Muscle layer of duodenum (tissue), 2 donors: ENCODE data around the gene ZNF554.
A peak's percentile ranks its signal among the peaks of the same experiment; 100 is the strongest.
"Not testable (repeated sequence)": the region's sequence is repeated elsewhere in the genome, so short reads cannot be mapped to it uniquely, and the experiment has no call there.

Experiments used
- H3K27ac ChIP-seq: one replicate; pipeline ENCODE4 v1.7.0; 2013; ENCODE audit warnings: mild to moderate bottlenecking, low read length
- H3K27me3 ChIP-seq: one replicate; pipeline ENCODE4 v1.7.0; 2013; ENCODE audit warnings: low read depth, mild to moderate bottlenecking, control low read depth, low read length
- H3K36me3 ChIP-seq, 2 donors: one replicate each; pipeline ENCODE4 v1.7.0; 2013; ENCODE audit warnings: low read length in 2 of 2, control low read depth in 1 of 2, mild to moderate bottlenecking in 1 of 2; ENCODE audit not compliant: insufficient read depth in 2 of 2, control insufficient read depth in 1 of 2
- H3K4me1 ChIP-seq, 2 donors: one replicate each; pipeline ENCODE4 v1.7.0; 2013; ENCODE audit warnings: low read length in 2 of 2, mild to moderate bottlenecking in 2 of 2, control low read depth in 1 of 2, moderate library complexity in 1 of 2; ENCODE audit not compliant: insufficient read depth in 2 of 2, control insufficient read depth in 1 of 2
- H3K4me3 ChIP-seq, 2 donors: one replicate each; pipeline ENCODE4 v1.7.0; 2013; ENCODE audit warnings: low read length in 2 of 2, low read depth in 1 of 2, mild to moderate bottlenecking in 1 of 2
- H3K9me3 ChIP-seq, 2 donors: one replicate each; pipeline ENCODE4 v1.7.0; 2013; ENCODE audit warnings: low read length in 2 of 2, control low read depth in 1 of 2, mild to moderate bottlenecking in 1 of 2; ENCODE audit not compliant: control insufficient read depth in 1 of 2
- donor health status: healthy.

ZNF554 gene

DNA sequence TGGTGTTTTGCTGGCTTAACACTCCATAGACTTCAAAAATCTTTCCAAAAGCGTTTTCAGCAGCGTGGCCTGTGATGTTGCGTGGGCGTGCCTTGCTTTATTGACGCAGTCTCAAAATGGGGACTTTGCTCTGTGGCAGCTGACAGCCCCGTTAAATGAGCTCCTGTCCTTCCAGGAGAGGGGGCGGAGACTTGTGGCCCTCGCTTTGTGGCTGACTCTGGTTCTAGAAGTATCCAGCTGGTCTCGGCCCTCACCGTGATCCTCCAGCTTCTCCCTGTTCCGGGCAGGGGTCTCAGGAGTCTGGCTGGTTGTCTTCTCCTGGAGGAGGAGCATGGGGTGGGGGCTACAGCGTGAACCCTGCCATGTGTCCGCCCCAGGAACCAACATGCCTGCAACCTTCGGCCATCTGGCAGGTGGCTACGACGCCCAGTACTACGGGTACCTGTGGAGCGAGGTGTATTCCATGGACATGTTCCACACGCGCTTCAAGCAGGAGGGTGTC, 8.4 kb upstream of the ZNF554 start:
- Histone ChIP-seq H3K4me3 (no peak overlapping the region), H3K36me3 (peaks cover 0 to 72% of the 10 kb centered on the region in 2 donors), H3K4me1 (no peaks in the 10 kb centered on the region), H3K27me3 (no peaks in the 10 kb centered on the region), H3K27ac (no peak overlapping the region), H3K9me3 (no peaks in the 10 kb centered on the region)

DNA sequence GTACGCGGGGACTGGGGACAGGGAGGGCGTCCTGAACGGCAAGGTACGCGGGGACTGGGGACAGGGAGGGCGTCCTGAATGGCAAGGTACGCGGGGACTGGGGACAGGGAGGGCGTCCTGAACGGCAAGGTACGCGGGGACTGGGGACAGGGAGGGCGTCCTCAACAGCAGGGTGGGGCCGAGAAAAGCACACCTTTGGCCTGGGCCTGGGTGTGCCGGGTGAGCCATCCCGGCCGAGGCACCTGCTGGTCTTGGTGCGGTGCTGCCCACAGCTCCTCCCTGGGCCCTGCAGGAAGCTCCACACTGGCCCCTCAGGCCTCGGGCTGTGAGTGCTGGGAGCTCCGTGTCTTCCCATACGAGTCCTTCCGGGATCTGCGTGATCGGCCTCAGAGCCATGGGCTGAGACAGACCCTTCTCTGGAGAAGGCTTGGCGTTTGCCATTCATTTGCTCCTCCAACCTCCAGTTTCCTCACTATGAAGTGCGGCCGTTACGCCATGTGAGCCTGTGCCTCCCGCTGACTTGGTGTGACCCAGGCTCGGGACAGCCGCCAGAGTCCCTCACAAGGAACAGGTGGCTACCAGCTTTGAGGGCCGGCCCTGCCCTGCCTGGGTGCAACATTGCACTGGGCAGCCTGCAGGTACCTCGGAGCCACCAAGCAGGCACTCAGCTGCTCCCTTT, 7.8 kb upstream of the ZNF554 start:
- H3K27me3 ChIP-seq = no peaks in the 10 kb centered on the region
- H3K27ac ChIP-seq = no peak overlapping the region
- H3K9me3 ChIP-seq = no peaks in the 10 kb centered on the region
- peaks cover 0 to 66% of the 10 kb centered on the region in 2 donors for H3K36me3 ChIP-seq
- no peak overlapping the region for H3K4me3 ChIP-seq
- no peaks in the 10 kb centered on the region for H3K4me1 ChIP-seq

DNA sequence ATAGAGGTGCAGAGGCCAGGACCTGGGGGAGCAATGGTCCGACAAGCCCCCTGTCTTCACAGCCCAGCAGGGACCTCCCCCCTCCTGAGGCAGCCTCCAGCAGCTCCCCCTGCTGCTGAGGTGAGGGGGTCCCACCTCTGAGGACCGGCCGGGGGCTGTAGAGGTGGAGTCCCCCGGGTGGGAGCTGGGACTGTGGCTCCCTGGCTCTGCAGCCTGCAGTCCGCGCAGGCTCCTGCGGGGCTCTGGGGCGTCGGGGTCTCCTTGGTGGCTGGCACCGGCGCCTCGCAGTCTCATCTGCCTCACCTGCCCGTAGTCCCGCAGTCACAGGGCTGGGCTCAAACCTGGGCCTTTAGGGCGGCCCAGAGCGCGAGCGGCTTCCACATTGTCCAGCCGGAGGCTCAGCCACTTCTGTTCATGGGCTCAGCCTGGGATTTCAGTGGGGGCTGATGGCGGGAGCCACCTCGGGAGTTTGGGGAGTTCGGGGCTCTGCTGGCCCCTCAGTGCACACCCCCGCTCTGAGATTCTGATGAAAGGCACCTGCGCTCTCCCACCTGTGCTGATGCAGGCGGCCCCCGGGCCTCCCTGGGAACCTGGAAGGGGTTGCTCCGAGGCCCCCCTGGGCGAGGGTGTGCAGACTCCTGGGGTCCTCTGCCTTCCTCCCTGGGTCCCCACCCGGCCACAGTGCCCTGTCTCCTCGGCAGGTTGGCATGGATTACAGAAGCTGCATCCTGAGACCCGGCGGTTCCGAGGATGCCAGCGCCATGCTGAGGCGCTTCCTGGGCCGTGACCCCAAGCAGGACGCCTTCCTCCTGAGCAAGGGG, 7.0 kb upstream of the ZNF554 start:
- Histone ChIP-seq H3K27ac (no peak overlapping the region), H3K36me3 (peaks cover 0 to 58% of the 10 kb centered on the region in 2 donors), H3K4me1 (no peaks in the 10 kb centered on the region)

DNA sequence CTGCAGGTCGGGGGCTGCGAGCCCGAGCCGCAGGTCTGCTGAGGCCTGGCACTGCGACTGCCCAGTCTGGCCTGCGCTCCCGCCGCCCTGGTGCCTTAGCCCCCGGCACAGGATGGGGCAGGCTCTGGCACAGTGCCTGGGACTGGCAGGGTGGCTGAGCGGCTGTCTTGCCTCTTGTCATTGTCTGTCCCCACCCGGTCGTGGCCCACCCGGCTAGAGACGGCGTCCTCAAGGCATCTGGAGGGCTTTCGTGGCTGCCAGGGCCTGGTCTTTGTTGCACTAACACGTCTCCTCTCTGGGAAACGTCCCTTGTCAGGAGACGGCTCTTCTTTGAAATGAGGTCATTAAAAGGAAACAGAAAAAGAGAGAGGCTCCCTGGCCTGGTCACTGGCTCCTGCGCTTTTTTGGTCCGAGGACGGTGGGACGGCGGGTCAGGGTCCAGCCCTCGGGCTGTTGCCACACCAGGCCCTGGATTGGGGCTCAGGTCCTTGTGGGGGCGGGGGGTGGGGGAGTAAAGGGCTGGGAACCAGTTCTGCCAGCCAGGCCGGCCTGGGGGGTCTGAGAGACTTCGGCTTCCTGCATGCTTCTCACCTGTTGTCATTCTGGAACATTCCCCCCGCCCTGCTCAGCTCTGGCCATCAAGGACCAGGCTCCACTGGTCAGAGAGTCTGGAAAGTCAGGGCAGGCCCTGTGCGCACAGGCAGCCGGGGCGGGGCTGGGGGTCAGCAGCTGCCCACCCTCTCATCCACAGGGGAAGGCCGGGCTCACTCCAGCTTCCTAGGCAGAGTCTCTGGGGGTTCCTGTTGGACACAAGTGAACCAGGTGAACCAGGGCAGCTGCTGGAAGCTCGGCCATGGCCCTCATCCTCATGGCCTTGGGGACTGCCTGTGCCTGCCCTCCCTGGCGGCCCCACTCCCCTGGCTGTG, 6.2 kb upstream of the ZNF554 start:
- Histone ChIP-seq H3K36me3 (peaks cover 0 to 51% of the 10 kb centered on the region in 2 donors), H3K27ac (no peak overlapping the region), H3K4me3 (no peak overlapping the region), H3K9me3 (no peaks in the 10 kb centered on the region), H3K27me3 (no peaks in the 10 kb centered on the region), H3K4me1 (no peaks in the 10 kb centered on the region)

More for the DNA sequence above, 7.0 kb upstream of the ZNF554 start:
- H3K9me3 ChIP-seq = no peaks in the 10 kb centered on the region
- no peak overlapping the region for H3K4me3 ChIP-seq
- no peaks in the 10 kb centered on the region for H3K27me3 ChIP-seq

DNA sequence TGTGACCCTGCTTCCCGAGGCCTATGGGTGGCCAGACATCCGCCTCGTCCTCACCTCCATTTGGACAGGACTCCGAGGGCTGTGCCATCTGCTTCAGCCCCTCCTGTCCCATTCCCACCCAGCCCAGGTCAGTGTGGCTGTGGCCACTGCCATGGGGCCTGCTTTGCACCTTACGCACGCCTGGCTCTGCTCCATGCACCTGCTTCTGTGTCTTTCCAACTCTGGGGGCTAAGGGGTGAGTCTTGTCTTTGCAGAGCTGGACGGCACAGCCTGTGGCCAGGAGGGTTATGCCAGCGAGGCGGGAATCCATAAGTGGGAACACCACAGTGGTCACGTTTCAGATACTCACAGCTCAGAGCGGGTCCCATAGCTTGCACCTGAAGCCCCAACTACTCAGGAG, 5.2 kb upstream of the ZNF554 start:
- no peaks in the 10 kb centered on the region for H3K27me3 ChIP-seq
- H3K4me3 ChIP-seq = no peak overlapping the region
- no peak overlapping the region for H3K27ac ChIP-seq
- no peaks in the 10 kb centered on the region for H3K9me3 ChIP-seq
- H3K36me3 ChIP-seq = peaks cover 0 to 41% of the 10 kb centered on the region in 2 donors
- no peaks in the 10 kb centered on the region for H3K4me1 ChIP-seq

DNA sequence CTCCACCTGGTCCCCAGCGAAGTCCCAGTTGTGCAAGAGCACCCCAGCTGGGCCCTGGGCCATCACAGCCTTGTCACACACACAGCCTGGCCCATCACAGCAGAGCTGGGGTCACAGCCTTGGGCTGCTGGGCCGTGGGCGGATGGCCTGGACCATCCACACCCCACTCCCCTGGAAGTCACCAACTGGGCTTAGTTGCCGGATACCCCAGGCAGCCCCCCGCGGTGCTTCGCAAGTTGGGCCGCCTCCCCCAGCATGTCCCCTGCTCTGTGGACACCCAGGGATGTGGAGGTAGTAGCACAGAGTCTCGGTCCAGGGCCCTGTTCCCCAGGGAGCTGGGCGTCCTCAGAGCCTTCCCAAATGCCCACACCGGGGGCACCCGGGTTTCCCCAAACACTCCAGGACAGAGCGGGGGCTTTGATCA, 4.5 kb upstream of the ZNF554 start:
- H3K9me3 ChIP-seq = no peaks in the 10 kb centered on the region
- H3K27me3 ChIP-seq = no peaks in the 10 kb centered on the region
- peaks cover 0 to under 1% of the 10 kb centered on the region in 2 donors for H3K4me1 ChIP-seq
- H3K36me3 ChIP-seq = peaks cover 0 to 34% of the 10 kb centered on the region in 2 donors
- no peak overlapping the region for H3K4me3 ChIP-seq
- no peak overlapping the region for H3K27ac ChIP-seq

DNA sequence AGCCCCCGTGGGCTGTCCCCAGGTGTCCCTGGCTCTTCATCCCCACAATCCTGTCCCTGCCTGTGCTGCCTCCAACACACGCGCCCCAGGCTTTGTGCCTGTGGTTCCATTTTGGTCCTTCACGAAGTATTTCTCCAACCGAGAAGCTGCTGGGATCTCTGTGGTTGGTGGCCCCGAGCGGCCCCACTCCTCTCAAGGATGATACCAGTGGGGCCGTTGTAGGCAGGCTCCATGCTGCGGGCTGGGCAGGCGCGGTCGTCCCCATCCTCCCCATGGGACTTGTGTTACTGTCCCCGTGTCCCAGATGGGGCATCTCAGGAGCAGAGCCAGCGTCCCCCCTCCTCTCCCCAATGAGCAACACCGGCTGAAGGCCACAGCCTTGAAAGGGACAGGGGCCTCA, 3.7 kb upstream of the ZNF554 start:
- Histone ChIP-seq H3K9me3 (no peaks in the 10 kb centered on the region), H3K36me3 (peaks cover 0 to 26% of the 10 kb centered on the region in 2 donors), H3K4me1 (peaks cover 0 to 6% of the 10 kb centered on the region in 2 donors), H3K27ac (no peak overlapping the region), H3K4me3 (no peak overlapping the region), H3K27me3 (no peaks in the 10 kb centered on the region)

DNA sequence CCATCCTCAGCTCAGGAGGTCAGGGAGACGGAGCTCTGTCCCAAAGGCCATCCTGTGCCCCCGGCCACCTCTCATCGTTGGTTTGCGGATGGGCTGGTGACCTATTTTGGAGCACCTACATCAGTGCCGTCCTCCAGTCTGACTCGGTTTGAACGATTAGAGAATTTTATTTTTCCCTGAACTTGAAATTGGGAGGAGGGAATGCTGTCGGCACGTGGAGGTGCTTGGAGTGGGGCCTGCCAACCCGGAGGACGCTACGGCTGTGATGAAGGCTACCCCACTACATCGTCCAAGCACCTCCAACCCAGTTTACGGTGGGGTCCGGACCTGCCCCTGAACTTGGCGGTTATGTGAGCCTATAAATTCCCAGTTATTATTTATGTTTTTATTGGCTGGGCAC, 3.0 kb upstream of the ZNF554 start:
- Histone ChIP-seq H3K36me3 (peaks cover 0 to 19% of the 10 kb centered on the region in 2 donors), H3K9me3 (no peaks in the 10 kb centered on the region), H3K27me3 (no peaks in the 10 kb centered on the region), H3K4me3 (no peak overlapping the region), H3K27ac (no peak overlapping the region), H3K4me1 (peaks cover 0 to 8% of the 10 kb centered on the region in 2 donors)

DNA sequence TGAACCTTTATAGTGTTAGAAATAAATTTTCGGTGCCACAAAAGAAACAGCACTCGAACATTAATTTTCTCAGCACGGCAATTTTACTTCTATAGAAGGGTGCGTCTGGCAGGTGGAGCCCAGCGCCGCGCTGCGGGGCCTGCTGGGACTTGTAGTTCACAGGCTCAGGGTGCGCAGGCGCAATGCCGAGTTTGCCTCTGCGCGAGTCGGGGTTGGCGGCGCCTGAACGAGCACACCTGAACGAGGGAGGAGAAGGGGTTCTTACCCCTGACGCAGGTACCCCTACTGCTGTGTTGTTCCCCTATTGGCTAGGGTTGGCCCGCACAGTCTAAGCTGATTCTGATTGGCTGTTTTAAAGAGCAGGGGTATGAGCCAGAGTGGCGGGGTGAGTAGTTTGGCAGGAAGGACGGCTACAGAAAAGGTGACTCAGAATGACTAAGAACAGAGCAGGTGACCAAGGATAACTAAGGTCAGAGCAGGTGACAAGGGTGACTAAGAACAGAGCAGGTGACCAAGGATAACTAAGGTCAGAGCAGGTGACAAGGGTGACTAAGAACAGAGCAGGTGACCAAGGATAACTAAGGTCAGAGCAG, 2.3 kb upstream of the ZNF554 start:
- not testable (repeated sequence) for H3K27ac ChIP-seq, H3K27me3 ChIP-seq, H3K4me3 ChIP-seq, H3K9me3 ChIP-seq, H3K4me1 ChIP-seq
- peaks cover 0 to 14% of the 10 kb centered on the region in 2 donors for H3K36me3 ChIP-seq

DNA sequence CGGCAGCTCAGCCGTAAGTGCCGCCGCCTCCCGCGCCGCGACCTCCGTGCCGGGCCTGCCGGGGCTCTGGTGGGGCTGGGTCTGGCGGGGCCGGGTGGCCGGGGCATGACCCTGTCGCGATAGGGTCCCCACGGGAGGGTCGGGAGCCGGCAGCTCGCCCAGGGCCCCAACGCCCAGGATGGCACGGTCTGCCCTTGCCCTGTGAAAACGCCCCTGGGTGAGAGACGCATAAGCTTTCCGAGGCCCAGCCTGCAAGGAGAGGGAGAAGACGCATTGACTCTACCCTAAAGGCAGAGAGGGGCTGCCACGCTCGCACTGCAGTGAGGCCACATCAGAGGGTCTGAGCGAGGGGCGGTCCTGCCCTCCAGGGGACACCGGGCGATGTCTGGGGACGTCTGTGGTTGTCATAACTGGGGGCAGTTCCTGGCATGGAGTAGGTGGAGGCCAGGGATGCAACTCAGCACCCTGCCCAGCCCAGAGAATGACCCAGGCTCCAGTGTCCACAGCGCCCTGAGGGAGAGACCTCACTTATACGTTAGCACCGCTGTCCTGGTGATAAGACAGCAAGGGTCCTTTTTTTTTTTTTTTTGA, 539 bp downstream of the ZNF554 start:
- H3K27ac ChIP-seq = no peak overlapping the region
- peaks cover 0 to 28% of the 10 kb centered on the region in 2 donors for H3K36me3 ChIP-seq
- H3K4me1 ChIP-seq = peaks cover 0 to 8% of the 10 kb centered on the region in 2 donors
- H3K9me3 ChIP-seq = no peaks in the 10 kb centered on the region
- peak overlapping the region; percentile 70 to 91 for H3K4me3 ChIP-seq
- H3K27me3 ChIP-seq = no peaks in the 10 kb centered on the region
